GM12891 (cell line): ENCODE measurements around the gene PTMA.
"Not testable (repeated sequence)": the region's sequence is repeated elsewhere in the genome, so short reads cannot be mapped to it uniquely, and the experiment has no call there.

Source experiments
- POLR2A ChIP-seq: IDR thresholded peaks from 2 replicates; pipeline ENCODE4 v1.6.1; 2011; ENCODE audit warnings: low read depth, low read length, control low read depth
- POLR2AphosphoS5 ChIP-seq: IDR thresholded peaks from 2 replicates; pipeline ENCODE4 v1.6.1; 2011; ENCODE audit warnings: low read depth, low read length, control low read depth
- POU2F2 ChIP-seq: IDR thresholded peaks from 2 replicates; pipeline ENCODE4 v1.6.1; 2011; ENCODE audit warnings: low read depth, mild to moderate bottlenecking, control low read depth, low read length, moderate library complexity
- TAF1 ChIP-seq: IDR thresholded peaks from 2 replicates; pipeline ENCODE4 v1.6.1; 2011; ENCODE audit warnings: low read depth, low read length, control low read depth

DNA sequence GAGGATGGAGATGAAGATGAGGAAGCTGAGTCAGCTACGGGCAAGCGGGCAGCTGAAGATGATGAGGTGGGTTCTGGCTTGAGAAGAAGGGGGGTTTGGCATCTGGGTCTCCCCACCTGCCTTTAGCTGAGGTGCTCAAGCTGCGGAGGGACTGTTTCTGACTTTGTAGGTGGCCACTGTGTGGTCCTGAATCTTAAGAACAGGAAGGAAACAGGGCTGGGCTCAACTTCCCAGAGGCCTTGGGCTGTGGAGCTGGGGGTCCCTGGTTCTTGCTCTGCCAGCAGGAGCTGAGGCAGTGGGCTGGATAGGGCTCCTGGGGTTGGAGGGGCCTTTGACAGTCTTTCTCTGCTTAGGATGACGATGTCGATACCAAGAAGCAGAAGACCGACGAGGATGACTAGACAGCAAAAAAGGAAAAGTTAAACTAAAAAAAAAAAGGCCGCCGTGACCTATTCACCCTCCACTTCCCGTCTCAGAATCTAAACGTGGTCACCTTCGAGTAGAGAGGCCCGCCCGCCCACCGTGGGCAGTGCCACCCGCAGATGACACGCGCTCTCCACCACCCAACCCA is 4.2 kb downstream of the PTMA start:
- 0 out of 2 replicates have a peak, but pooled peaks have one; percentile 52 for TF ChIP-seq POLR2AphosphoS5
- TF ChIP-seq POLR2A, TAF1, POU2F2: not testable (repeated sequence)
